ENCODE measurements around the gene FAM83E.
"Not testable (repeated sequence)": the region's sequence is repeated elsewhere in the genome, so short reads cannot be mapped to it uniquely, and the experiment has no call there.

Gene FAM83E

GRCh38 chr19:48639483-48640375 is 24.9 kb upstream of the FAM83E start:
- FAIRE-seq, result no peak

- no peak for FAIRE-seq
Measured at GRCh38 chr19:48638831-48639381, 24.0 kb upstream of the FAM83E start.

GRCh38 chr19:48637948-48638830 is 23.3 kb upstream of the FAM83E start:
- FAIRE-seq, result no peak

GRCh38 chr19:48637449-48637947 is 22.6 kb upstream of the FAM83E start:
- peak; percentile 89 for FAIRE-seq

GRCh38 chr19:48636859-48637448 is 22.1 kb upstream of the FAM83E start, which contains the start of gene DBP:
Gene DBP (minus strand): TSS chr19:48637379. CDS start chr19:48636994, 385 bp downstream.
- FAIRE-seq, result no peak

- no peak for FAIRE-seq
Measured at GRCh38 chr19:48635966-48636858, 21.3 kb upstream of the FAM83E start.

GRCh38 chr19:48635263-48635965 is 20.5 kb upstream of the FAM83E start:
- no peak for FAIRE-seq

GRCh38 chr19:48634424-48635262 is 19.8 kb upstream of the FAM83E start:
- FAIRE-seq, result no peak

GRCh38 chr19:48634036-48634342 is 19.1 kb upstream of the FAM83E start:
- FAIRE-seq, result no peak

GRCh38 chr19:48633148-48634035 is 18.5 kb upstream of the FAM83E start:
- no peak for FAIRE-seq

GRCh38 chr19:48632692-48633147 is 17.8 kb upstream of the FAM83E start:
- no peak for FAIRE-seq

GRCh38 chr19:48632286-48632685 is 17.4 kb upstream of the FAM83E start:
- not testable (repeated sequence) for FAIRE-seq

- no peak for FAIRE-seq
Measured at GRCh38 chr19:48631225-48631624, 16.3 kb upstream of the FAM83E start.

GRCh38 chr19:48630296-48631063 is 15.6 kb upstream of the FAM83E start:
- no peak for FAIRE-seq

GRCh38 chr19:48629599-48630295 is 14.9 kb upstream of the FAM83E start:
- no peak for FAIRE-seq

GRCh38 chr19:48629297-48629598 is 14.4 kb upstream of the FAM83E start:
- no peak for FAIRE-seq

- FAIRE-seq, result no peak
Measured at GRCh38 chr19:48628486-48629296, 13.8 kb upstream of the FAM83E start.
